COR-L47 (cell line): ENCODE data around the gene LETM1.

ENCODE experiments used
- DNase-seq: peaks from one replicate; lab custom pipeline; 2025; lab: John Stamatoyannopoulos, UW

The LETM1 gene

DNA sequence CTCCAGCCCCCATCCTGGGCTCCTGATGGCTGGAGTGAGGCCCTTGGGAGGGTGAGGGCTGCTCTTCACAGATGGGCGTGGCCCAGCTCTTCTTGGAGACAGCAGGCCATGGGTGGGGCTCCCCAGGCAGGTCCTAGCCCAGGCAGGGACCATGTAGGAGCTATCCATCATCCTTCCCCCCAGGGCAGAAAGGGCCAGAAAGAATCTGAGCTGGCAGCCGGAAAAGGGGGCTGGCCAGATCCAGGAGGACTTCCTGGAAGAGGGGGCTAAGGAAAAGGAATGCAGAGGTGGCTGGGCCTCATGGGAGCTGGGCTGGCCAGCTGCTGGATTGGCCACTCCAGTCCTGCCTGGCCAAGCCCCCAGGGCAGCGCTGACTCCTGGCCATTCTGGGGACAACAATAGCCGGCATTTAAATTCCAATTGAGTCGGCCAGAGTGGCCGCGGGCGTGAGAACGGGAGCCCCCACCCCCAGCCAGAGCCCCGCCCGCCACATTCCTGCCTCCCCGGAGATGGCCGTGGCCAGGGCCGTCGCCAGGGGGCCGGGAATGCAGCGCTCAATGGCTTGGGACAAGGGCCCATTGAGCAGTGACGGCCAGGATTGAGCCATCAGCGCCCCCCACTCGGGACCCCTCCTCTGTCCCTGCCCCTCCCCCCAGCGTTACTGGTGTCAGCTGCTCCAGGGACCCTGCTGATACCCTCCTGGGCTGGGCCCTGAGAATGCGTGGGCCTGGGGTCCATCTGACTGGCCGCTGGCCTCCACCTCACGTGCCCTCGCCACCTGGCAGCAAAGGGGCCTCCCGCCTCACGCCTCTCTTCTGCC, 77.9 kb downstream of the LETM1 start:
- no peak for DNase-seq

DNA sequence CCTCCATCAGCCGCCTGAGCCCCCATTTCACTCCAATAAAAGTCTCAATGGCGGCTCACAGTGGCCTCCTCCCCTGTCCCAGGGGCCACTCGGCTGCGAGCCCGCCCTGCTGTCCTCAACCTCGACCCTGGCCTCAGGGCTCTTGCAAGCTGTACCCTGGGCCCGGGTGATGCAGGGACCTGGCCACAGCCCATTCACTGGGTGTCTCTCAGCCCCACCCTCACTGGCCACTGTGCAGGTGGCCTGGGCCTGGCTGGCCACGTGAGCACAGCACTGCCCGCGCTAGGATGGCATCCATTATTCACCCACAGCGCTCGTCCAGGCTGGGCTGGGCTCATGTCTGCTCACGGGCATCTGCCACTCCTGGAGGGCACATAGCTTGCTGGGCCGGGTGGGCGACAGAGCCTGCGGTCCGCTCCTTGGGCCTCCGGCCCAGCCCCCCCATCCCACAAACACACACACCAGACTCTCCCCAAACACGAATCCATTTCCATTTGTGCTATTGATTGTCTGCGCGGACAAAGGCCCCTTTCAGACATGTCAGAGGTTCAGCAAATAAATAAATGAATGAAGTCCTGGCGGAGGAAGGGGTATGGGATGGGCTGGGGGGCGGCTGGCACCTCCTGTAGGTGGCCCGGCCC, 79.3 kb downstream of the LETM1 start:
- DNase-seq: no peak

- DNase-seq: no peak
These were observed 80.0 kb downstream of the LETM1 start for GRCh38 chr4:1775731-1776500.

GRCh38 chr4:1773754-1774153, 82.2 kb downstream of the LETM1 start:
- no peak for DNase-seq

DNA sequence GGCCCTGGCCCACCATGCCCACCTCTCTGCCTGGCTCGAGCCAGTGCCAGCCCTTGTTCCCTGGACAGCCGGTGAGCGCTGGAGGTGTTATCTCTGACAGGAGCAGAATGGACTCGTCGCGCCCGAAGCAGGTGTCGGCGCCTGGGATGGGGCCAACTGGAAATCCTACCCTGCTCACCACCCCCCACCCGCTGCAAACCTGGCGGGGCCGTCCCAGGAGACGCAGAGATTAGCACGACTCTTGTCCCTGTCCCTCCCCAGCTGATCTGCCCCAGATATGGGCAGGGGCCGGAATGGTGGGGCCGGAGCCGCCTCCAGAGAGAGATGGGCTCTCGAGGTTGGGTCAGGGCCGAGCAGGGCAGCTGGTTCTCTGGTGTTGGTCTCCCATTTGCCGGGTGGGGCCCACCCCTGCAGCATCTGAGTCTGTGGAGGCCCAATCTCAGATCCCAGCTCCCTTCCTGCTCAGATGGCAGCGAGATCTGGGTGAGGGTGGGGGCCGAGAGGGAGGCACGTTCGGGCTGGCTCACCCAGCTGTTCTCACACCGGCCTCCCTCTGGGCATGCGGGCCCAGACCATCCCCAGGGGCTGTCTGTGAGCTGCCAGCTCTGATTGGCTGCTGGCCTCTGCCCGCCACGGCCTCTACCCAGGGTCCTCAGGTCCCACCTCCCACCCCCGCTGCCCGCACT, 83.0 kb downstream of the LETM1 start:
- DNase-seq: no peak

GRCh38 chr4:1771555-1772305, 84.2 kb downstream of the LETM1 start:
- no peak for DNase-seq

GRCh38 chr4:1770791-1771231, 85.1 kb downstream of the LETM1 start:
- DNase-seq: no peak

DNA sequence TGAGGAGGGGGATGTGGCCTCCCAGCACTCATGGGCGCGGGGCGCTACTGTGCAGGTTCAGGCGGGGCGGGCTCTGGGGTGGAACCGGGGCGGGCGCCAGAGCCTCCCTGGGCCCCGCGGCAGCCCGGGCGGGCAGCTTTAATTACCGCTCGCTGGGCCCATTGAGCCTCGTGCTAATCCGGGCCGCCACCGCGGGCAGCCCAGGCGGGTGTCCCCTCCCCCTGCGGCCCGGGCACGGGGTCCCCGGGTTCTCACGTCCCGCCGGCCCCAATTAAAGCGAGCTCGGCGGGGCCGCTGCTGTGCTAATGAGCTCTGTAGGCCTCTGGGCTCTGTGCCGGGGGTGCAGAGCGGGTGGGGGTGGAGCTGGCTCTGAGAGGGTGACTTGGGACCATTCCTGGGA, 85.7 kb downstream of the LETM1 start:
- DNase-seq: no peak

GRCh38 chr4:1769692-1770091, 86.3 kb downstream of the LETM1 start:
- no peak for DNase-seq

- no peak for DNase-seq
These were observed 87.5 kb downstream of the LETM1 start for GRCh38 chr4:1768367-1769034.

- DNase-seq: no peak
These were observed 88.1 kb downstream of the LETM1 start for GRCh38 chr4:1767770-1768366.

- no peak for DNase-seq
These were observed 88.7 kb downstream of the LETM1 start for GRCh38 chr4:1767061-1767769.

DNA sequence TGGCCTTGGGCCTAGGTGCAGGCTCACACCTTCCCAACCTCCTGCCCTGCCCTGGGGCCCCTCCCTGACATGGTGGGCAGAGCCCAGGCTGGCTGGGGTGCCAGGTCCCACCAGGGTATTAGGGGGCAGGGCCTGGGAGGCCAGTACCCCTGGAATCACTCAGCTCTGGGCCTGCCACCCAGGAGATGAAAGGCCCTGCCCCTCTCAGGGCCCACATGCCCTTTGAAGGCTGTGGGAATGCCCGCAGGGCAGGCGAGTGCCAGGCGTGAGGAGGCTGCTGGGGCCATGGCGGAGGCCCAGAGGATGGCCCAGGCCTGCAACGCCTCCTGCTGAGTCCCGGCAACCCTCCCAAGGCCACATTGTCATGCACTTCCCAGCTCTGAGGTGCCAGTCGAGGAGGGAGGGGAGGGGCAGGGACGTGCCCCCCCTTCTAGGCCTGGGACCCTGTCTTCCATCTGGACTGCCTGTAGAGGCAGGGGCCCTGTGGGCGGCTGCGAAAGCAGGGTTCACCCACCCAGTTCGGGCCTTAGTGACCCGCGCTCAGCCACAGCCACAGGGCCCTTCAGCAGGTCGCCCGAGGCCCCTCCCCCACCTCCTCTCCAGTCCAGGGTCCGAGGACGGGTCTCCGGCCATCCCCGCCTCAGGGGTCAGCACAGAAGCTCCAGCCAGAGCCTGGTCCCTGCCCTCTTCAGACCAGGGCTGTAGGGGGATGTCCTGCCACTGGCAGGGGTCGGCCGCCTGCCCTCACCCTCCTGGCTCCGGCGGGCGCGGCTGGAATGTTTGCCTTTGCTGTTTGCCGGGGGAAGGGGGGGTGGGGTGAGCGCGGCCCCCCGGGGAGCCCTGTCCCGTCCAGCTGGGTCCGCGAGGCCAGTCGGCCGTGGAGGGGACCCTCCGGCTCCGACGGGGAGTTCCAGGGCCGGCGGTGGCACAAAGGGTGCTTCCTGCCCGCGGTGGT, 89.6 kb downstream of the LETM1 start:
- DNase-seq: no peak

GRCh38 chr4:1765409-1766072, 90.4 kb downstream of the LETM1 start:
- DNase-seq: no peak

- no peak for DNase-seq
These were observed 91.3 kb downstream of the LETM1 start for GRCh38 chr4:1764670-1765069.

DNA sequence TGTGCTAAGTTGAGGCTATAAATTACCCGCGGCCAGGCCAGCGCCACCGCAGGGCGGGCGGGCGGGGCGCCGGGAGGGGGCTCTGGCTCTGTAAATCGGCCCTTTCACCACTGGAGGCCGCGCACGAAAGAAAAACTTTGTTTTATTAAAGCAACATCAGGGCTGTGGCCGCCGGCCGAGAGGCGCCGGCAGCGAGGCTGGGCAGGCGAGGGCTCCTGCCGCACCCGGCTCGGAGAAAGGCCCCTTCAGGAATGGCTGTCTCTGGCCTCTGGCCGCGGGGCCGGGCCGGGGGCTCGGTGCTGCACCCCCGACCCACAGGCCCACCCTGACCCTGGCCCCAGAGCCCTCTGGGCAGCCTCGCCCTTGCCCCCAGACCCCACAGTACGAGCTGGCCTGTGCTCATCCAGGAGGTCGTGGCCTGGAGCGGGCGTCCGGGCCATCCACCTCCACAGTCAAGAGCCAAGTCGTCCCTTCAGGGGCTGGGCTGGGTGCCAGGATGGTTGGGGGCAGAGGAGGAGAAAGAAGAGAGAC, 92.3 kb downstream of the LETM1 start:
- no peak for DNase-seq

DNA sequence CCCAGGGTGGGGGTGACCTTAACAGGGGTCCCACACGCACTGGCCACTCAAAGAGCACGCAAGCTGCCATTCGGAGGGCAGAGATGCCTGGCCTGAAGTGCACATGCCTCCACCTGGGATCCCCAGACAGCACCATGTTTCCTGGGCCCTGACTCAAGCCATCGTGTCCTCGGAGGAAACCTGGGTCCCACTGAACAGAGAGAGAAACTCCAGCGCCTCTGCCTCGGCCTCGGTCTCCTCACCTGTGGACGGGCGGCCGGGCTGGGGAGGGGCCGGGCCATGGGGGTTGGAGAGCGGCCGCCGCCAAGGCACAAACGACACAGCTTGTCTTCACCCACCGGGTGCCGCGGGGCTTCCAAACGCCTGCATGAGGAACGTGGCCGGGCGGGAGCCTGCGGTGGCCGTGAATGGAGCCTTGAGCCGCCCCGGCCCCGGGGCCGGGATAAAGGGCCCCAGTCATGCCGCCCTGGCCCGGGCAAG, 92.8 kb downstream of the LETM1 start:
- no peak for DNase-seq
